HUES64 (cell line): Measurements from ENCODE around the gene TBC1D5.

Source experiments
- H3K27ac ChIP-seq: 2 replicates; pipeline ENCODE4 v1.7.0; 2013; ENCODE audit warnings: low read depth, low read length, inconsistent platforms
- H3K27me3 ChIP-seq: 2 replicates; pipeline ENCODE4 v1.6.1; 2013; ENCODE audit warnings: mild to moderate bottlenecking, low read length; ENCODE audit not compliant: insufficient read depth
- H3K36me3 ChIP-seq: 2 replicates; pipeline ENCODE4 v1.6.1; 2013; ENCODE audit warnings: mild to moderate bottlenecking, low read length; ENCODE audit not compliant: insufficient read depth
- H3K4me1 ChIP-seq: 2 replicates; pipeline ENCODE4 v1.6.1; 2013; ENCODE audit warnings: mild to moderate bottlenecking, low read length, moderate library complexity; ENCODE audit not compliant: insufficient read depth
- H3K4me3 ChIP-seq: 2 replicates; pipeline ENCODE4 v1.5.1; 2013; ENCODE audit warnings: mild to moderate bottlenecking, low read length, moderate library complexity
- H3K9ac ChIP-seq: 2 replicates; pipeline ENCODE4 v1.6.1; 2013; ENCODE audit warnings: mild to moderate bottlenecking, low read depth, low read length
- H3K9me3 ChIP-seq: 2 replicates; pipeline ENCODE4 v1.6.1; 2013; ENCODE audit warnings: low read depth, low read length; ENCODE audit not compliant: insufficient read depth
- WGBS: fragments of 150-250, 120-280 bp; methylation state at CpG from one replicate; pipeline ENCODE4 v1.1.7; 2013; ENCODE audit warnings: missing lambda C conversion rate; 5-methylcytosine and 5-hydroxymethylcytosine counted together

The TBC1D5 gene

GRCh38 chr3:17431004-17431403 is 311.4 kb downstream of the TBC1D5 start:
- no peaks in the 10 kb centered on the region for H3K9me3 ChIP-seq
- H3K27me3 ChIP-seq, result no peaks in the 10 kb centered on the region
- no peak overlapping the region for H3K9ac ChIP-seq
- no peak overlapping the region for H3K27ac ChIP-seq
- WGBS, result 54% methylated on average over 2 of the region's 2 CpGs
- H3K36me3 ChIP-seq, result no peaks in the 10 kb centered on the region
- H3K4me3 ChIP-seq, result no peak overlapping the region
- H3K4me1 ChIP-seq, result peaks cover 19% of the 10 kb centered on the region

- Histone ChIP-seq H3K4me3 (no peak overlapping the region), H3K9ac (no peak overlapping the region), H3K4me1 (peaks cover 23% of the 10 kb centered on the region), H3K27me3 (no peaks in the 10 kb centered on the region), H3K9me3 (no peaks in the 10 kb centered on the region), H3K27ac (no peak overlapping the region), H3K36me3 (no peaks in the 10 kb centered on the region)
- 93% methylated on average over 3 of the region's 3 CpGs for WGBS
Observed at GRCh38 chr3:17430582-17430981, 311.8 kb downstream of the TBC1D5 start.

- Histone ChIP-seq H3K9ac (no peak overlapping the region), H3K9me3 (no peaks in the 10 kb centered on the region), H3K4me1 (peaks cover 11% of the 10 kb centered on the region), H3K27me3 (no peaks in the 10 kb centered on the region), H3K27ac (no peak overlapping the region), H3K4me3 (no peak overlapping the region), H3K36me3 (no peaks in the 10 kb centered on the region)
- 80% methylated on average over 2 of the region's 4 CpGs for WGBS
Observed at GRCh38 chr3:17423786-17424536, 318.5 kb downstream of the TBC1D5 start.

- H3K36me3 ChIP-seq, result no peaks in the 10 kb centered on the region
- H3K27ac ChIP-seq, result no peak overlapping the region
- H3K27me3 ChIP-seq, result no peaks in the 10 kb centered on the region
- H3K4me1 ChIP-seq, result peaks cover 11% of the 10 kb centered on the region
- no CpG with 5 or more reads among the region's 2 CpGs for WGBS
- H3K9me3 ChIP-seq, result no peaks in the 10 kb centered on the region
- no peak overlapping the region for H3K9ac ChIP-seq
- no peak overlapping the region for H3K4me3 ChIP-seq
Observed at GRCh38 chr3:17422636-17423035, 319.8 kb downstream of the TBC1D5 start.

- Histone ChIP-seq H3K27ac (no peak overlapping the region), H3K9me3 (no peaks in the 10 kb centered on the region), H3K4me3 (no peak overlapping the region), H3K27me3 (no peaks in the 10 kb centered on the region), H3K36me3 (no peaks in the 10 kb centered on the region), H3K9ac (no peak overlapping the region), H3K4me1 (0 out of 2 replicates have a peak, but pooled peaks cover 1% of the 10 kb centered on the region)
- 91% methylated on average over 1 of the region's 1 CpG for WGBS
Observed at GRCh38 chr3:17420668-17421067, 321.8 kb downstream of the TBC1D5 start.

GRCh38 chr3:17412950-17413530 is 329.4 kb downstream of the TBC1D5 start:
- Histone ChIP-seq H3K27ac (no peak overlapping the region), H3K4me1 (no peaks in the 10 kb centered on the region), H3K36me3 (no peaks in the 10 kb centered on the region), H3K27me3 (no peaks in the 10 kb centered on the region), H3K4me3 (no peak overlapping the region), H3K9ac (no peak overlapping the region), H3K9me3 (no peaks in the 10 kb centered on the region)

GRCh38 chr3:17411157-17411877 is 331.1 kb downstream of the TBC1D5 start:
- H3K36me3 ChIP-seq, result no peaks in the 10 kb centered on the region
- peaks cover 8% of the 10 kb centered on the region for H3K4me1 ChIP-seq
- no peak overlapping the region for H3K9ac ChIP-seq
- H3K9me3 ChIP-seq, result no peaks in the 10 kb centered on the region
- no CpG with 5 or more reads among the region's 3 CpGs for WGBS
- no peaks in the 10 kb centered on the region for H3K27me3 ChIP-seq
- no peak overlapping the region for H3K27ac ChIP-seq
- H3K4me3 ChIP-seq, result no peak overlapping the region

- Histone ChIP-seq H3K9me3 (no peaks in the 10 kb centered on the region), H3K27ac (no peak overlapping the region), H3K27me3 (no peaks in the 10 kb centered on the region), H3K9ac (no peak overlapping the region), H3K36me3 (peaks cover 3% of the 10 kb centered on the region; the same call in 1 of the 2 replicates), H3K4me3 (no peak overlapping the region), H3K4me1 (peaks cover 17% of the 10 kb centered on the region)
- 95% methylated on average over 2 of the region's 2 CpGs for WGBS
Observed at GRCh38 chr3:17407576-17407975, 334.9 kb downstream of the TBC1D5 start.

- H3K4me1 ChIP-seq, result peaks cover 17% of the 10 kb centered on the region
- no peaks in the 10 kb centered on the region for H3K27me3 ChIP-seq
- H3K9ac ChIP-seq, result no peak overlapping the region
- peaks cover 3% of the 10 kb centered on the region; the same call in 1 of the 2 replicates for H3K36me3 ChIP-seq
- H3K9me3 ChIP-seq, result no peaks in the 10 kb centered on the region
- H3K4me3 ChIP-seq, result no peak overlapping the region
- H3K27ac ChIP-seq, result no peak overlapping the region
- 90% methylated on average over 1 of the region's 2 CpGs for WGBS
Observed at GRCh38 chr3:17404548-17404947, 337.9 kb downstream of the TBC1D5 start.

GRCh38 chr3:17402442-17402841 is 340.0 kb downstream of the TBC1D5 start:
- Histone ChIP-seq H3K27me3 (no peaks in the 10 kb centered on the region), H3K4me1 (peaks cover 17% of the 10 kb centered on the region), H3K36me3 (peaks cover 3% of the 10 kb centered on the region; the same call in 1 of the 2 replicates), H3K27ac (no peak overlapping the region), H3K9ac (no peak overlapping the region), H3K9me3 (no peaks in the 10 kb centered on the region), H3K4me3 (no peak overlapping the region)
- 90% methylated on average over 2 of the region's 3 CpGs for WGBS

- Histone ChIP-seq H3K27ac (no peak overlapping the region), H3K27me3 (no peaks in the 10 kb centered on the region), H3K36me3 (peaks cover 3% of the 10 kb centered on the region; the same call in 1 of the 2 replicates), H3K9ac (no peak overlapping the region), H3K4me3 (no peak overlapping the region), H3K9me3 (no peaks in the 10 kb centered on the region), H3K4me1 (peaks cover 15% of the 10 kb centered on the region)
- WGBS, result 46% methylated on average over 1 of the region's 1 CpG
Observed at GRCh38 chr3:17401912-17402311, 340.5 kb downstream of the TBC1D5 start.
